ENCODE data around the gene WWOX.

Gene WWOX

GRCh38 chr16:78365366-78365765, 265.9 kb downstream of the WWOX start:
- TF ChIP-seq CTCF (IDR thresholded peaks at IDR 0.05; ENCODE audit: low read depth, low read length), result no peak
- DNase-seq (ENCODE audit: low read depth in 2 of 2), result no peak
- no peak overlapping the region for H3K4me3 ChIP-seq (replicated peaks in 1 of 2; ENCODE audit: low read depth in 2 of 2, low read length in 2 of 2)

- TF ChIP-seq CTCF (IDR thresholded peaks at IDR 0.05; ENCODE audit: low read depth, low read length), result no peak
- H3K4me3 ChIP-seq (replicated peaks in 1 of 2; ENCODE audit: low read depth in 2 of 2, low read length in 2 of 2), result no peak overlapping the region
- DNase-seq (ENCODE audit: low read depth in 2 of 2), result no peak
Measured at GRCh38 chr16:78368121-78369102, 269.0 kb downstream of the WWOX start.

GRCh38 chr16:78372277-78372676, 272.8 kb downstream of the WWOX start:
- TF ChIP-seq CTCF (IDR thresholded peaks at IDR 0.05; ENCODE audit: low read depth, low read length), result no peak
- no peak overlapping the region for H3K4me3 ChIP-seq (replicated peaks in 1 of 2; ENCODE audit: low read depth in 2 of 2, low read length in 2 of 2)
- DNase-seq (ENCODE audit: low read depth in 2 of 2), result no peak

GRCh38 chr16:78375055-78375679, 275.7 kb downstream of the WWOX start:
- H3K4me3 ChIP-seq (replicated peaks in 1 of 2; ENCODE audit: low read depth in 2 of 2, low read length in 2 of 2), result no peak overlapping the region
- DNase-seq (ENCODE audit: low read depth in 2 of 2), result no peak
- no peak for TF ChIP-seq CTCF (IDR thresholded peaks at IDR 0.05; ENCODE audit: low read depth, low read length)

- no peak for TF ChIP-seq CTCF (IDR thresholded peaks at IDR 0.05; ENCODE audit: low read depth, low read length)
- H3K4me3 ChIP-seq (replicated peaks in 1 of 2; ENCODE audit: low read depth in 2 of 2, low read length in 2 of 2), result no peak overlapping the region
- DNase-seq (ENCODE audit: low read depth in 2 of 2), result no peak
Measured at GRCh38 chr16:78376452-78376851, 277.0 kb downstream of the WWOX start.

- DNase-seq (ENCODE audit: low read depth in 2 of 2), result no peak
- H3K4me3 ChIP-seq (replicated peaks in 1 of 2; ENCODE audit: low read depth in 2 of 2, low read length in 2 of 2), result no peak overlapping the region
- no peak for TF ChIP-seq CTCF (IDR thresholded peaks at IDR 0.05; ENCODE audit: low read depth, low read length)
Measured at GRCh38 chr16:78377312-78377711, 277.9 kb downstream of the WWOX start.
